ENCODE data around the gene UBE2R2. TPM values are rescaled to one million over a fixed set of nuclear protein-coding genes. Genes with fewer than 3 reads are reported as not detected.
"Not testable (repeated sequence)": the region's sequence is repeated elsewhere in the genome, so short reads cannot be mapped to it uniquely, and the experiment has no call there.

UBE2R2 gene
- total RNA-seq, 1 experiment from 2014 or later: 18.5 TPM

- DNase-seq (ENCODE audit: low read depth): no peak
Observed at GRCh38 chr9:33927694-33928093, 110.7 kb downstream of the UBE2R2 start.

DNA sequence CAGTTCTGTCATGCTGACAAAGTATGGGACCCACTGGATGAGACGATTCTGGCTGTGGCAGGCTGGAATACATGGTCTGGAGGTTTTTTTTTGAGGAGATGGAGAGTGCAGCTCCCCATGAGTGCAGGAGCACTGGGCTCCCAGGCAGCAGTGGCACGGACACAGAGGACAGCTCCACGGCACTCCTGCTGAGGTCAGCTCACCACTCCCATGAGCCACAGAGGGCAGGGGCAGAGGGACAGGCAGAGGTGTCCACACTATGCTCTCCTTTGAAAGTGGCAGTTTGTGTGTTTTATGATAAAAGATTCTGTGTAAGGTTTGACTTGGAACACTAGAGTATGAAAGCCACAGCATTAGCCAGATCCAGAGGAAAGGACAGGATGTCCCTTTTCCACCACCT, 114.4 kb downstream of the UBE2R2 start:
- no peak for DNase-seq (ENCODE audit: low read depth)

GRCh38 chr9:33932078-33932807, 115.3 kb downstream of the UBE2R2 start:
- DNase-seq (ENCODE audit: low read depth): no peak

- DNase-seq (ENCODE audit: low read depth): no peak
Observed at GRCh38 chr9:33934188-33934878, 117.4 kb downstream of the UBE2R2 start.

DNA sequence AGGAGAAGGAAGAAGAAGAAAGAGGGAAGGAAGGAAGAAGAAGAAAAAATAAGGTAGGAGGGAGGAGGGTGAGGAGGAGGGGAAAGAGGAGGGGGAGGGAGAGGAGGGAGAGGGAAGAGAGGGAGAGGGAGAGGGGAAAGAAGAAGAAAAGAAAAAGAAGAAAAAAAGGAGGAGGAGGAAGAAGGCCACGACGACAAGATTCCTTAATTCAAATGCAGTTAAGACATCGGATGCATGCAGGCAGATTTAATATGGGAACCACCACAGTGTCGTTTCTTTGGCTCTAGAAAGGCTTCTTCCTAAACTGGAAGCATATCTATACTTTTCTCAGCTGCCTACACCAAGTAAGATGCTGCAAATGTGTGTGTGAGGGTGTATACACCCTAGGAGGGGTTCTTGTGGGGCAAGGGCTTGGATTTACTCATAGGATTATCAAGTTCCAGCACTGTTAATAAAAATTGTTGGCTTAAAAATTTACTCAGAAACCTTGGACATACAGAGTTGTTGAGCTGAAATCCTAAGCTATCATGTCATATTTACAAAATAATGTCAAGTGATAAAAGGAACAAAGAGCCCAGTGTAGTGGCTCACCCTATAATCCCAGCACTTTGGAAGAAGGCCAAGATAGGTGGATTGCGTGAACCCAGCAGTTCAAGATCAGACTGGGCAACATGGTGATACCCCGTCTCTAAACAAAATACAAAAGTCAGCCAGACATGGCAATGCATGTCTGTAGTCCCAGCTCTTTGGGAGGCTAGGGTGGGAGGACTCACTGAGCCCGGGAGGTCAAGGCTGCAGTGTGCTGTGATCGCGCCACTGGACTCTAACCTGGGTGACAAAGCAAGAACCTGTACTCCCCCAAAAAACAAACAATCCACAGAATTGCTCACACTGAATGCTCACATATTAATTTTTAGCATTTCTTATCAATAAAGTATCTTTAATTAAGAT, 123.2 kb downstream of the UBE2R2 start:
- DNase-seq (ENCODE audit: low read depth): no peak

GRCh38 chr9:33942471-33943083, 125.6 kb downstream of the UBE2R2 start:
- DNase-seq (ENCODE audit: low read depth): peak; percentile 79

- no peak for DNase-seq (ENCODE audit: low read depth)
Observed at GRCh38 chr9:33943389-33943788, 126.4 kb downstream of the UBE2R2 start.

DNA sequence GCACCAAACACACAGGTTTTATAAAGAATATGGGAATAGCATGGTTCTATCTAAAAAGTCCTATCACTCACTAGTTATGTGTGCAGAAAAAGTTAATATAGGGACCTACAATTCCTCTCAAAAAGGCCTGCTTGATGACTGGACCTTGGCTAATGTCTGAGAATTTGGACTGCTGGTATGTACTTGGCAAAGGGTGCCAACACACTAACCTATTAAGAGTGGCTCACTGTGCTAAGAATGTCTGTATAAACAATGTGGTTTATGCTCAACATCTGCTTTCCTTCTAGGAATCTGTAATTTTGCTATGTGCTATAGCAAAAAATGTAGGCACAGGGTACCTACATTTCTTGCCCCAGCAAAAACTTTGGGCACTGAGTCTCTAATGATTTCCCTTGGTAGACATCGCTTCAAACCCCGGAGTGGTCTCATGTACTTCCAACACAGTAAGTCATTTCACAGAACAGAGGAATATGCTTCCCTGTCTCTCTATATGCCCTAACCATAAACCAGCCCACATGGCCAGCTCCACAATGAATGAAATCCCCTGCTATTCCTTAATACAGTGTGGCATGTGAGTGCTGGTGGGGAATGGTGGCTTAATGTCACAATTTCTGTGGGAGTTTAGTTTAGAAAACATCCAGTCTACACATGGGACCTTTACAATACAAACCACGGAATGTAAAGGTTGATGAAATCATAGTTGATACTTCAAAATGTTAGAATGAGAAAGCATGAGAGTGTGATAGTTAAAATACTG, 130.0 kb downstream of the UBE2R2 start:
- peak; percentile 93 for DNase-seq (ENCODE audit: low read depth)

DNA sequence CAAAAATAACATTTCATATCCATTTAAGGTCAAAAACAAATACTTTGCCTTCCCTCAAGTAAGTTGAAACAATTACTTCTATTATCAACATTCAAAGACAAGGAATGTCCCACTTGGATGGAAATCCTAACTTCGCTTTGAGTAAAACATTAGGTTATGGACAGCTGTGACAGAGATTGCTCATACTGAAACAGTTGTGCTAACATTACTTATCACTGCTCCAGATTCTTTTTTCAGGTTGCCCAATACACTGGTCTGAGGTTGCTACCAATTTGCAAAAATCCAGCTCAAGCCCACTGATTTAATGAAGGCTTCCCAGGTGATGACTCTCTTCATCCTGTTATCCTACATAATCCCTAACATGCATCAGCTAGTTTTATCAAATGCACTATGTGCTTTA, 133.4 kb downstream of the UBE2R2 start:
- no peak for DNase-seq (ENCODE audit: low read depth)

DNA sequence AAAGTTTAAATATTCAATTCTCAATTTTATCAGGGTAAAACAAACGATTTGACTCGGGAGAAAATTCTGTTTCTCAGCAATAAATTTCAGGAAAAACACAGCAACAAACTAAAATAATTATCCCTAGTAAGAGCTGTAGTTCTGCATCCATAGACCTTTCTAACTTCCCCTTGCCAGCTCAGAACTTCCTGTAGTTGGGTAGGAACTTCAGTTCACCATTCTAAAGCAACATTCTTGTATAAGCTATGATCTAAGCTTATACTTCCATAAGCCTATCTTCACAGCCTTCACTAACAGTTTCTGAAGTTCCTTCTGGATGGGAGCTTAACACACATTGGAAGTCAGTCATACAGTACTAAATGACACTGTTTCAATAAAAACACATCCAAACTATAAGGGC, 135.1 kb downstream of the UBE2R2 start:
- no peak for DNase-seq (ENCODE audit: low read depth)

- no peak for DNase-seq (ENCODE audit: low read depth)
Observed at GRCh38 chr9:33956544-33956943, 139.6 kb downstream of the UBE2R2 start.

- DNase-seq (ENCODE audit: low read depth): no peak
Observed at GRCh38 chr9:33959725-33960124, 142.8 kb downstream of the UBE2R2 start.

- not testable (repeated sequence) for DNase-seq (ENCODE audit: low read depth)
Observed at GRCh38 chr9:33962468-33962867, 145.5 kb downstream of the UBE2R2 start.

GRCh38 chr9:33964086-33964768, 147.3 kb downstream of the UBE2R2 start:
- DNase-seq (ENCODE audit: low read depth): no peak

Other genes with a start within 250 kb of the UBE2R2 start
- 2.6 and 7.1 TPM in 2 replicates for gene PRSS3, start 21.6 kb upstream of the UBE2R2 start, total RNA-seq (2014; rRNA removed; shearing (Covaris generic))
- 10.7 and 12.3 TPM in 2 replicates for gene UBAP2, start 231.7 kb downstream of the UBE2R2 start, total RNA-seq (2014; rRNA removed; shearing (Covaris generic))

Measured in RPMI7951 (cell line).